Fibroblast of villous mesenchyme (primary cell): ENCODE data around the gene ANKRD60. TPM values are rescaled to one million over a fixed set of nuclear protein-coding genes. Genes with fewer than 3 reads are reported as not detected.

Source experiments
- DNase-seq: peaks from one replicate; pipeline ENCODE4 v3.0.0-alpha.2; 2010; ENCODE audit warnings: low read depth
- H3K4me3 ChIP-seq: 2 replicates; pipeline ENCODE4 v1.5.1; 2011; ENCODE audit warnings: low read depth, mild to moderate bottlenecking, low read length
- total RNA-seq: library from RNA; depleted of rRNA; stranded (reverse); fragments of >200 nt; gene quantifications from 2 replicates; pipeline ENCODE4 v1.2.3, GENCODE V29; 2012
- TF ChIP-seq, protein P1 (sequence below): IDR thresholded peaks from 2 replicates; pipeline ENCODE4 v1.5.1; 2012; ENCODE audit warnings: low read depth, mild to moderate bottlenecking, low read length; ENCODE audit not compliant: insufficient read depth

The ANKRD60 gene
- total RNA-seq, 1 donor = not detected

DNA sequence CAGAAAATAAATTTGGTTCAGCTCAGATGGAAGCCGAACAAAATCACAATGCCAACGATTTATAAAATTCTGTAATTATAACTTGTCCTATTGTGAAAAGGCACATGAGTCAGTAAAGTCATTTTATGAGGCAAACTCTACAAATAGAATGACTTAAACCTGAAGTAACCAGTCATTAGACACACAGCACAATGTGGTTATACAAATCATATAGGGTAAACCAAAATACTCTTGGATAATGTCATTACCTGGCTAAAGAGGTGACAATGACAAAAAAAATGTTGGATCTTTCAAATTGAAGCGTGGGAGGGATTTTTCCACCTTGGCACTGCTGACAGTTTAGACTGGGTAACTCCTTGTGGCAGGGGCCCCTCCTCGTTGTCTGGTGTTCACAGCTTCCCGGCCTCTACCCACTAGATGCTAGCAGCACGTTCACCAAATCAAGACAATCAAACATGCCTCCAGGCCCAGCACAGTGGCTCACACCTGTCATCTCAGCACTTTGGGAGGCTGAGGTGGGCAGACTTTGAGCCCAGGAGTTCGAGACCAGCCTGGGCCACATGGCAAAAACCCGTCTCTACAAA, 5.0 kb downstream of the ANKRD60 start:
- DNase-seq = no peak
- TF ChIP-seq, protein P1, sequence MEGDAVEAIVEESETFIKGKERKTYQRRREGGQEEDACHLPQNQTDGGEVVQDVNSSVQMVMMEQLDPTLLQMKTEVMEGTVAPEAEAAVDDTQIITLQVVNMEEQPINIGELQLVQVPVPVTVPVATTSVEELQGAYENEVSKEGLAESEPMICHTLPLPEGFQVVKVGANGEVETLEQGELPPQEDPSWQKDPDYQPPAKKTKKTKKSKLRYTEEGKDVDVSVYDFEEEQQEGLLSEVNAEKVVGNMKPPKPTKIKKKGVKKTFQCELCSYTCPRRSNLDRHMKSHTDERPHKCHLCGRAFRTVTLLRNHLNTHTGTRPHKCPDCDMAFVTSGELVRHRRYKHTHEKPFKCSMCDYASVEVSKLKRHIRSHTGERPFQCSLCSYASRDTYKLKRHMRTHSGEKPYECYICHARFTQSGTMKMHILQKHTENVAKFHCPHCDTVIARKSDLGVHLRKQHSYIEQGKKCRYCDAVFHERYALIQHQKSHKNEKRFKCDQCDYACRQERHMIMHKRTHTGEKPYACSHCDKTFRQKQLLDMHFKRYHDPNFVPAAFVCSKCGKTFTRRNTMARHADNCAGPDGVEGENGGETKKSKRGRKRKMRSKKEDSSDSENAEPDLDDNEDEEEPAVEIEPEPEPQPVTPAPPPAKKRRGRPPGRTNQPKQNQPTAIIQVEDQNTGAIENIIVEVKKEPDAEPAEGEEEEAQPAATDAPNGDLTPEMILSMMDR = no peak
- no peak overlapping the region for H3K4me3 ChIP-seq

DNA sequence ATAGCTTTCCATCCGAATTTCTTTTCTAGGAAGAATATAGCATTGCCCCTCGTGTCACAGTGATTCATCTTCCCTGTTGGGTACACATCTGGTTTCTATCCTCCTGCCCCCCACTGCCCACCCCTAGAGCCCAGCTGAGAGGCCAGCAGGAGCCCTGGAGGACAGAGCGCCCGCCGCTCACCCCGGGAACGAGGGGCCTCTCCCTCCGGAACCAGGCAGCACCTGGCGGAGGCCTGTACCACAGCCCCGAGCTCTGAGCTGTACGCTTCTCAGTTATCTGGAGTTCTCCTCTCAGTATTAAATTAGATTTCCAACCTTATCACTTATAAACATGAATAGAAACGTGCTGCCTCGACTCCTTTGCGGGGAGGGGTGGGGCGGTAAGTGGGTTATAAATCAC, 6.0 kb downstream of the ANKRD60 start:
- TF ChIP-seq, protein P1 = no peak
- no peak for DNase-seq
- no peak overlapping the region for H3K4me3 ChIP-seq

DNA sequence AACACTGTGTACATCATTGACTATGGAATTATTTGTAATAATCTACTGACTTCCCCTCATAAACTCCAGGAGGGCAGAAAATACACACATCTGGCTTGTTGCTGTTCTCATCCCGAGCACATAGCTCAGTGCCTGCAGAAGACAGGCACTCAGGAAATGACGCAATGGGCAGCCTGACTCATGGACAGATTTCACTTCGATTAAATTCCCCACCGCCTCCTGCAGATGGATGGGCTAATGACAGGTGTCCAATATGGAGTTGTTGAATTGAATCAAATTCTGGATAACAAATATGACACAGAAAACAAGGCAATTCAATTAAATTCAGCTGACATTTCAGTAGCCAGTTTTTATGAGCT, 9.1 kb downstream of the ANKRD60 start:
- no peak overlapping the region for H3K4me3 ChIP-seq
- DNase-seq = peak; percentile 90
- TF ChIP-seq, protein P1 = no peak

DNA sequence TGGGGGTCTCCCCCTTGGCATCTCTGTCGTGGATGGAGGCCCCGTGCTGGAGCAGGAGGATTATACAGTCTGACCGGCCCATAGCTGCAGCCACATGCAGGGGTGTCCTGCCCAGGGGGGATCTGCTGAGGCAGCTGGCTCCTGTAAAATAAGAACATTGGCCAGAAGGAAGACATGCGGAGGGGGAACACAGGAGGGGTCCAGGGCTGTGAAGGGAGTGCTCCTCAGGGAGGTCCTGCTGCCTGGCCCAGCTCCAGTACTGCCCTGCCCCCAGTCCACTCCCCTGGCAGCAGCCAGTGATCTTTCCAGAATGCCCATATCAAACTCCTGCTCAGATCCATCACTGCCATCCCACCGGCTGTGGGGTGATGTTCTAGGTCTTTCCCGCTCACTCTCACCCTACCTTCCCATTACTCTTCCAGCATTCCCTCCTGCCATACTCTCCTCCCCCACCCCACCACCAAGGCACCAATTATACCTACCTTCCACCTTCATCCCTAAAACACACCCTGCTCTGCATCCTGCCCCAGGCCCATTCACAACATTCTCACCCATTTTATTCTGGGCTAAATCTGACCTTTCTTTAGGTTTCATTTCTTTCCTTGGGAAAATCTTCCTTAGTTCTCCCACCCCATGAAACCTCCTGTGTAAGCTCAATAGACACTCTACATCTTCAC, 9.7 kb downstream of the ANKRD60 start:
- no peak overlapping the region for H3K4me3 ChIP-seq
- TF ChIP-seq, protein P1 = no peak
- no peak for DNase-seq

DNA sequence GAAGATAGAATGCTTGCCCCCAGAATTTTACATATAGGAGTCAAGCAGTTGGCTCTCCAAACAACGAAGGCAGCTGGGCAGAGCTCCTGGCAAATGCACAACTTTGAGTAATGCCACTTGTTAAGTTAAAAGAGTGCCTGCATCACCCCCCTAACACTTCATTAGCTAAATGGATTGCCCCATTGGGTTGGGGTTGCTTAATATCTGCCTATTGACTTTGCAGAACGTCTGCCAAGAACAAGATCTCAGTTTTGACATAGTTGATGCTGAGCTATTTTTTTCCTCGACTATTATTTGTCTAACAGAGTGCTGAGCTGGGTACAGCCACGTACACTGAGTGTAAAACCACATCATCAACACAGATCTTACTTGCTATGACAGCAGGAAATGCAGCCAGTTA, 12.1 kb downstream of the ANKRD60 start:
- H3K4me3 ChIP-seq = no peak overlapping the region
- DNase-seq = peak; percentile 19
- TF ChIP-seq, protein P1 = no peak

DNA sequence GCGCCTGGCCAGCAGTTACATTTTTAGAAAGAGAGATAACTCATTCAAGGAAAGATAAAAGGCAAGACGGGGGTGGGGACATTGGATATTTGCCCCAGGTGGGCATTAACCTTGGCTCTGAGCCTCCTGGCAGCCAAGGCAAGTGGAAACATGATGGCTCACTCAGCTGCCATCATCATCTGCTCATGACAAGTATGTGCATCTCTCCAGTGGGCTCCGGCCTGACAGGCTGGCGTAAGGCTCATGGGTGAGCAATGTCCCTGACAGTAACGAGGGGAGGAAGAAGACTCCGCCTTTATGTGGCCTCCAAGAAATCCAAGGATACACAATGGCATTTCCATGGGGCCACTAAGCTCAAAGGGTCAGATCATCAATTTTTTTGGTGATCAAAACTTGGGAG, 13.3 kb downstream of the ANKRD60 start:
- no peak for DNase-seq
- TF ChIP-seq, protein P1 = no peak

DNA sequence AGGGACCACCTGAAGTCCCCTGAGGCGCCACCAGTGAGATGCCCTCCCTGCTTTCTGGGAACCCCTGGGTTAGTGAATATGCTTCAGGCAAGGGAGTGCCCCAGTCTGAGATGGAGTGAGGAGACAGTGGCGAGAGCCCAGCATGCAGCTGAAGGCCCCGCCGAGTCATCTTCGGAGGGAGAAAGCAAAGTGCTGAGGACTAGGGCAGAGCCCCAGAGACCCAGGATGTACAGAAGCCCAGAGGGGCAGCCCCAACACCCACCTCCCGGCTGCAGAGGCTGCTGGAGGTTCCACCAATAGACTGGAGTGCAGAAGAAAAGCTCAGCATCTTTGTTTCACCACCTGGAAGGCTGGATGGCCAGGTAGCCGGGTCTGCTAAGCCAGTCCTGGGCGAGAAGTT, 14.1 kb downstream of the ANKRD60 start:
- H3K4me3 ChIP-seq = no peak overlapping the region
- no peak for DNase-seq
- TF ChIP-seq, protein P1 = no peak

More for the DNA sequence above, 13.3 kb downstream of the ANKRD60 start:
- no peak overlapping the region for H3K4me3 ChIP-seq
